ENCODE data around the gene PTER.

DNA sequence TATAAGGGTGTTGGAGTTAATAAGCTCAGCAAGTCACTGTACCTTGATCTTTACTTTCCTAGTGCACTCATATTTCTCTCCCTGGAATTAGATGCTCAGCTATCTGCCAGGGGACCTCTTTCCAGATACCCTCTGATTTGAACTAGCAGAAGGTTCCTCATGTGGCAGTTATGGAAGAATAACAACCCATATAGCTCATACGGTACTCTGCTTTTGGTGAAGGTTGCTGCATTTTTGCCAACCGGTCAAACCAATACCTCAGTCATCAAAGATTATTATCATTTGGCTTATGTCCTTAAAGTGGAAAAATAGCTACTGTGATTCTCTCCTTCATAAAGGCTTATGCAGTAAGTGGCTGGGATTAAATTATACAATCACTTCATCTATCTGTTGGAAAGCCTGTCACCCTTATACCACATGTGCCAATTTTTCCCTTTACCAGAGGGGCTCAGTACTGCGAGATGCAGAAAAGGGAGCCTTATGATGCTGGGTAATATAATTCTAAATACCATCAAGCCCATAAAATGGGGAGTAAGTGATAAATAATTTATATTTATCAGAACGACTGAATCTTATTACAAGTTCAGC lies 43.4 kb upstream of the PTER start:
- TF ChIP-seq, protein P1, sequence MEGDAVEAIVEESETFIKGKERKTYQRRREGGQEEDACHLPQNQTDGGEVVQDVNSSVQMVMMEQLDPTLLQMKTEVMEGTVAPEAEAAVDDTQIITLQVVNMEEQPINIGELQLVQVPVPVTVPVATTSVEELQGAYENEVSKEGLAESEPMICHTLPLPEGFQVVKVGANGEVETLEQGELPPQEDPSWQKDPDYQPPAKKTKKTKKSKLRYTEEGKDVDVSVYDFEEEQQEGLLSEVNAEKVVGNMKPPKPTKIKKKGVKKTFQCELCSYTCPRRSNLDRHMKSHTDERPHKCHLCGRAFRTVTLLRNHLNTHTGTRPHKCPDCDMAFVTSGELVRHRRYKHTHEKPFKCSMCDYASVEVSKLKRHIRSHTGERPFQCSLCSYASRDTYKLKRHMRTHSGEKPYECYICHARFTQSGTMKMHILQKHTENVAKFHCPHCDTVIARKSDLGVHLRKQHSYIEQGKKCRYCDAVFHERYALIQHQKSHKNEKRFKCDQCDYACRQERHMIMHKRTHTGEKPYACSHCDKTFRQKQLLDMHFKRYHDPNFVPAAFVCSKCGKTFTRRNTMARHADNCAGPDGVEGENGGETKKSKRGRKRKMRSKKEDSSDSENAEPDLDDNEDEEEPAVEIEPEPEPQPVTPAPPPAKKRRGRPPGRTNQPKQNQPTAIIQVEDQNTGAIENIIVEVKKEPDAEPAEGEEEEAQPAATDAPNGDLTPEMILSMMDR (IDR thresholded peaks at IDR 0.05; ENCODE audit: low read depth, low read length): no peak
- TF ChIP-seq EZH2phosphoT487 (IDR thresholded peaks at IDR 0.05; ENCODE audit: low read depth): no peak
